Left forelimb (tissue), 1 donor: ENCODE data around the gene TBC1D7.

Experiments used
- DNase-seq: peaks from one replicate; pipeline ENCODE4 v3.0.0-alpha.2; 2018; ENCODE audit warnings: low spot score

Gene TBC1D7

DNA sequence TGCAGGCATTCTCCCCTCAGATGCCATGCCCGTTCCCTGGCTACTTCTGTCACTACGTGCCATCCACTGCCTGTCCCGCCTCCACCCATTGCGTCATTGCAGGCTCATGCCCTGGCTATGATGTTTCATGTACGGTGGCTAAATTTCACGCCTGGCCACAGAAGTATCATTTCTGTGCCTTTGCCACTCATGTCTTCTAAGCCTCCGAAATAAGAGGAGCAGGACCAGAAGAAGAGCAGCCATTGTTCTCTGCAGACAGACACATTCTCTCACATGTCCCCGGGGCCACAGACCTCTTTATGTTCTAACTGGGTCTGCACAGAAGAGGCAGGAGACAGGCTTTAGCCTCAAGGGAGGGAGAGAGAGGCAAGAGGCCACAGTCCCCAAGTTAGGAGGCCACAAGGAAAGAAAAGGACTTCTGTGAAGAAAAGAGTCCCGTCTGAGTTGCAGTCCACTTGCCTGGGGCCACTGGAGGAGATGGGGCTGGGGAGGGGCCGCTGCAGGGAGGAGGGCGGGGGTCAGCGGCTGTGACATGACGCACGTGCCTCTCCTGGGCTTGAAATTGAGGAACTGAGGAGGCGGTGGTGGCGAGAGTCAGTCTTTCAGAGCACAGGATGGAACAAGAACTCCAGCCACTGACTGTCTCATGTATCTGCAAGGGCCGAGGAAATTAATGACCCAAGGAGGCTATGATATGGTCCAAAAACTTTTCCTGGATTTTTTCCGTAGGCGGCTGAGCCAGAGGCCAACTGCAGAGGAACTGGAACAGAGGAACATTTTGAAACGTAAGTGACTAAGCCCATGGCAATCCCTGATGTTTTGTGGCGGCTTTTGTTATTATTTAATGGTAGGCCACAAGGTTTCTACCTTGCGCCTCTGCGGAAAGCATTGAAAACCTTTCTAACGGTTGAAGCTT lies 55.9 kb downstream of the TBC1D7 start:
- DNase-seq = no peak

DNA sequence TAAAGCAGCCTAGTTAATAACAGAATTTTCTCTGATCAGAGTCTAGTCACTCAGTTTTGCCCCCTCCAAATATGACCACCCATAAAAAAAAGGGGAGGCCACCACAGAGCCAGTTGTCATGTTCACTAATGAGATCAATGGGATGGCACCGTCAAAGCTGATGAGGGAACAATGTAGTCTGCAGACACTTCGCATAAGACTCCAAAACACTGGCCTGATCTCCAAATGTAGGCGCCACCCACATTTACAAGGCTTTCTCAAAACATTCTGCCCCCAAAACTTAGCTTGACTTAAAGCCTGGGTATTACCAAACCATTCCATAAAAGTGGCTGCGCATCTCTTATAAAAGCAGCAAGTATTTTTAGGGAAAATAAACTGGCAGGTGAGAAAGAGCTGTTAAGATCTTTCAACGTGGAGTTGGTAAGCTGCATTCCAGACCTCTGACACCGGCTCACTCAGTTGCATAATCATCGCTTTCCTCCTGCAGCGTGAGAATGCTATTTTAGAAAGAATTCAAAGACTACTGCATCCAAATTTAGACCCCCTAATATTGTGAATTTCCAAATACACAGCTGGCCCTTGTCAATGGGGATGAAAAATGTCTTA lies 59.3 kb downstream of the TBC1D7 start:
- no peak for DNase-seq

DNA sequence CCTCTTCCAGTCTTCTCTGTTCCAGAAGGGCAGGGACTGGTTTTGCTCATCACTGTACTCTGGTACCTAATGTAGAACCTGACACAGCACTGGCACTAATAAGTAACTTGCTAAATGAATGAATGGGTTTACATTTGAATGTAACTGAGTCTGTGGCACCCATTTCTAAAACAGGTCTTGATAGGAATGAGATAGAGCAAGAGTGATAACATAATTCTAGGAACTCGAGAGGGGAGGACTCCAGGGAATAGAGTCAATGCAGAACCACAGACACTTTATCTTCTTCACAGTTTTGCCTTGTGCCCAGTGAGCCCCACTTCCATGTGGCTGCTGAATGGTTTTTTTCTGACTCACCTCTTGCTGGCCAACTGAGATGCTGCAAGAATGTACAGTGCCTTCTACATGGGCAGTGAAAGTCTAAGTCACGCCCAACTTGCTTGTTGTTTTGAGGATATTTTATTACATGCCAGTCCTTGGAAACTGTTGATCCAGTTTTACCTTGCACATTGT lies 61.1 kb downstream of the TBC1D7 start:
- DNase-seq = no peak

DNA sequence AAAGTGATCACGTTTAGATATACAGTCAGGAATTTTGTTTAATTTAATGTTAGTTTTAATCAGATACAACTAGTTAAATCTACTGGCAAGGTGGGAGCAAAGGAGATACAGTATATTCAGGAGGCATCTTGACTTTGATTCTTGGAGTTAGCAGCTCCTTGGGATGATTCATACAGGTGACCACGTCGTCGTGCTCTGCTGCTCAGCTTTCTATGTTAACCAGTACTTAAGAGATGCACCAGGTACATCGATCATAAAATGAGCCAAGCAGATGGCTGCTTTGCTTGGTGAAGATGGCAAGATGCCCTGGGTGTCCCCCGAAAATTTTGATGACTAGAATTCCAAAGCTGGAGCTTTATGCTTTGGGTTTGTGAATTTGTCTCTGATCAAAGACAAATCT lies 64.7 kb downstream of the TBC1D7 start:
- no peak for DNase-seq

DNA sequence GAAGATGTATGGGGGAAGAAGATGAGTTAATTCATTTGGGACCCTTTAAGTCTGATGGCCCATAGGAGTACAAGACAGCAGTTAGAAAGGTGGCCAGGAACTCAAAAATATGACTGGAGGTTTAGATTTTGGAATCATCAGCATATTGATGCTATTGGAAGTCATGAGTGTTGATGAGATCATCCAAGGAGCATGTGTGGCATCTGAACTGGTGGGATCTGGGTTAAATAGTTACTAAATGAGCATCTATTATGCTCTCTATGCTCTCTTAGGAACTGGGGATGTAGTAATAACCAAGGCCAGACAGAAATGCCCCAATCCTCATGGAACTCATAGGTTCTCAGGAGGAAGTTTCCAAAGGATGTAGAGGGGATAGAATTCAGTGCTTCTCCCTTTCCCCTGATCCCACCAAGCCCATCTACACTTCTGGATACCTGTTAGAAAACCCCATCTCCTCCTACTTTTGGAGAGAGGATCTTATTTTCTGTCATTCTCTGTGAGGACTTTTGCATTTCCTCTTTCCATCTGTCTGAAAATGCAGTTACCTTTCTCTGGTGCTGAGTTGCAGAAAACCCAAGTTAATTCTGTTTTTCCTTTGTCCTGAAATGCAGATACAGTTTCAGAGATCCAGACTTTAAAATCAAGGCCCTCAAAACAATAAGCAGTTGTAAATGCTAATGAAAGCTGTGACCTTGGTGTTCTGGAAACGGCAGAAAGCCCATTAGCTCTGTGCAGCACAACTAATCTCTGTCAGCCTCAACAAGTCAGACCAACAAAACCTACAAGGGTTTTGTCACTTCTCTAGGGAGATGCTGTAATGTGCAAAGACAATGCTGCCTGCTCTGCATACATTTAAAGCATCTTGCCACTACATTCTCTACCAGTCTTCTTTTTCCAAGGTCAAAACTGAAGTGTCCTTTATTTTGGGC lies 65.8 kb downstream of the TBC1D7 start:
- DNase-seq = no peak

DNA sequence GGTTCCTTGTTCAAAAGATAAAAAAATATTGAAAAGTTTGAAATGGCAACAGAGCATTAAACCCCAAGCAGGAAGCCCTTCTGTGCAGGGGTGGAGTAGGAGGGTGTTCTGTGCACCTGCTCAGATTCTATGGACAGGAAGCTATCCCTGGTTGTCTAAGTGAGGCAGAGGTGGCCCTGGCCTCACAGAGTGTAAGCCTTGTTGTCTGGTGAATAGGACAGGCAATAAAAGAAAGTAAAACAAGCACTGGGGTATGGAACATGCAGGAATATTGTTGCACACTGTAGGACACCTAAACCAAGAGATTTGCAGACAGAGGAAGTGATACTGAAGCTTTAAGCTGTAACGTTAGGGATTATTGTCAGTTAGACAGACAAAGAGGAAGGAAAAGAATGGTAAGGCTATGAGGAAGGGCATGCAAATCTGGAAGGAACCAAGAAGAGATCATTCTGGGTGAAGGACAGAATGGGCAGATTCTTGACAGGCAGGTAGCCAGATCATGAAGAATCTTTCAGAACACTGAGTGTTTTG lies 66.8 kb downstream of the TBC1D7 start:
- no peak for DNase-seq

DNA sequence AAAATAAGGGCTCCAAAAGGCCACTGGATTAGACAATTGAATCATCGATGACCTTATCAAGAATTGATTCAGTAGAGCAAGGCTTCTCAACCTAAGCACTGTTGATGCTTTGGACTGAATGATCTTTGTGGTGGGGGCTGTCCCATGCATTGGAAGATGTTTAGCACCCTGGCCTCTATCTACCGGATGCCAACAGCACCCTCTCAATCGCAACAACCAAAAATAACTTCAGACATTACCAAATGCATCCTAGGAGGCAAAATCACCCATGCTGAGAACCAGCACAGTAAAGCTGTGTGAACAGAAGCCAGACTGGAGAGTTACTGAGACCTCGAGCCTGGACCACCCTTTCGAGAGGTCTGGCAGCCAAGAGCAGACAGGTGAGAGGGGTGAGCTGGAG lies 67.5 kb downstream of the TBC1D7 start:
- DNase-seq = no peak

DNA sequence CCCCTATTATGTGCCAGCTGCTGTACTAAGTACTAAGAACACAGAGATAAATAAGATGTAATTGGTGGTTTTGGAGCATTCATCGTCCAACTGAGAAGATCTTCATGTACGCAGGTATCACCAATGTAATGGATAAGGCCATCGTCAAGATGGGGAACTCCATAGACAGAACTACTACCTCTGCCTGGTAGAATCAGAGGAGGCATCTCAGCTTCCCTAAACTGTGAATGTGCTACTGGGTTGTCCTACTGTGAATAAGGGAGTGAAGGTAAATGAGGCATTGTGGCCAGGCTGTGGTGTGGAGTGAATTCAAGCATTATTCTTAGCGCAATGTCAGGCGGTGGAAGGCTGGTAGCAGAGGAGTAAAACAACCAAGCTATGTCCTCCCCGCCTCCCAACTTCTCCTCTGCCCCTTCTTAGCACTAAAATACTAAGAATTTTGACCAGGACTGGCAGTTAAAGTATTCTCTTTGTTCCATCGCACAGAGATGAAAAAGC lies 68.2 kb downstream of the TBC1D7 start:
- DNase-seq = no peak

DNA sequence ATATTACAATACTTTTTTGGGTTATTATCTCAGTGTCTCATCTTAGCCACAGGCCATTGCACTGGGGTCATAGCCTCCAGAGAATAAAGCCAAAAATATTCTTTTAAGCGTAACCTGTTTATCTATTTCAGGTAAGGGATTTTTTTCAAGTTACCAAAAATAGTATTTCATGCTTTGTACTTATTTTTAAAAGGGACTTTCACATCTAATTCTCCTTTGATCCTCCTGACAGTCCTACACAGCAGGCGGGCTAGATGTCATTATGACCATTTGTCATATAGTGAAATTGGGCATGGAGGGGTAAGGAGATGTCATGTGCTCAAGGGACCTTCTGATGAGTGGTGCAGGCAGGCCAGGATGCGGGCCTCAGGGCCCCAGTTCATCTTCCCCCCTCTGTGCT lies 68.9 kb downstream of the TBC1D7 start:
- no peak for DNase-seq

DNA sequence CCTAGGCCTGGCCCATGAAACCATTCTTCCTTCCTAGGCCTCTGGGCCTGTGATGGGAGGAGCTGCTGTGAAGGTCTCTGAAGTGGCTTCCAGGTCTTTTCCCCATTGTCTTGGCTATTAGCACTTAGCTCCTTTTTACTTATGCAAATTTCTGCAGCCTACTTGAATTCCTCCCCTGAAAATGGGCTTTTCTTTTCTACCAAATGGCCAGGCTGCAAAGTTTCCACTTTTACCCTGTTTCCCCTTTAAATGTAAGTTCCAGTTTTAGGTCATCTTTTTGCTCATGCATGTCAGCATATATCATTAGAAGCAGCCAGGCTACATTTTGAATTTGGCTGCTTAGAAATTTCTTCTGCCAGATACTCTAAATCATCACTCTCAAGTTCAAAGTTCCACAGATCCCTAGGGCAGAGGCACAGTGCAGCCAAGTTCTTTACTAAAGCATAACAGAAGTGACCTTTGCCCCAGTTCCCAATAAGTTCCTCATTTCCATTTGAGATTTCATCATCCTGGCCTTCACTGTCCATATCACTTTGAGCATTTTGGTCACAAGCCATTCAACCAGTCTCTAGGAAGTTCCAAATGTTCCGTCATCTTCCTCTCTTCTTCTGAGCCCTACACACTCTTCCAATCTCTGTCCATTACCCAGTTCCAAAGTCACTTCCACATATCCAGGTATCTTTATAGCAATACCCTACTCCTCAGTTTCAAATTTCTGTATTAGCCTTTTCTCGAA lies 71.9 kb downstream of the TBC1D7 start:
- no peak for DNase-seq
